HG03066 (cell line): ENCODE data around the gene PLA2G2C.
"Not testable (repeated sequence)": the region's sequence is repeated elsewhere in the genome, so short reads cannot be mapped to it uniquely, and the experiment has no call there.

ENCODE experiments used
- ATAC-seq: cut with Tn5 transposase; IDR thresholded peaks from one replicate; pipeline ENCODE4 v1.9.1; 2021; ENCODE audit warnings: low read depth; ENCODE audit not compliant: unreplicated experiment

The PLA2G2C gene, protein sequence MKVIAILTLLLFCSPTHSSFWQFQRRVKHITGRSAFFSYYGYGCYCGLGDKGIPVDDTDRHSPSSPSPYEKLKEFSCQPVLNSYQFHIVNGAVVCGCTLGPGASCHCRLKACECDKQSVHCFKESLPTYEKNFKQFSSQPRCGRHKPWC

GRCh38 chr1:20185834-20186782, at the start of gene PLA2G2C, which contains the start of gene UBXN10:
Gene PLA2G2C, minus strand, starts transcription at chr1:20186518. Its CDS starts 9,155 bp downstream, at chr1:20177363.
Gene UBXN10, plus strand, starts transcription at chr1:20186096. Its CDS starts 4,466 bp downstream, at chr1:20190562.
- no peak for ATAC-seq

GRCh38 chr1:20234788-20235535, 48.6 kb upstream of the PLA2G2C start:
- ATAC-seq = no peak

DNA sequence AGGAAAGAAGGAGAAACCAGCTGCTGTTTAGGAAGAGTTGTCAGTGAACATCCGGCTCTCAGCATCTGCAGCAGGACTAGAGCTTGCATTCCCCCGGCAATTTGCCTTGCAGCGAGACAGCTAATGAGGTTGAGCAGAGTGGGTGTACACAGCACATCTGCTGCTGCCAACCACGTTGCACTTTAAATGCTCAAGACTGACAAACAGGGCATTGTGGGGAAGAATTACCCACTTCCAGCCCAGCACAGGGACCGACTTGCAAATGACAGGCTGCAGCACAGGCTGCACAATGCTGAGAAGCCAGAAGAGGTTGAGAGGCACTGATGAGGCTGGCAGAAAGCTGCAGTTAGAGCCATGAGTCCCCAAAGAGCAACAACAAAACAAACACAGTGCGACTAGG, 47.5 kb upstream of the PLA2G2C start:
- no peak for ATAC-seq

DNA sequence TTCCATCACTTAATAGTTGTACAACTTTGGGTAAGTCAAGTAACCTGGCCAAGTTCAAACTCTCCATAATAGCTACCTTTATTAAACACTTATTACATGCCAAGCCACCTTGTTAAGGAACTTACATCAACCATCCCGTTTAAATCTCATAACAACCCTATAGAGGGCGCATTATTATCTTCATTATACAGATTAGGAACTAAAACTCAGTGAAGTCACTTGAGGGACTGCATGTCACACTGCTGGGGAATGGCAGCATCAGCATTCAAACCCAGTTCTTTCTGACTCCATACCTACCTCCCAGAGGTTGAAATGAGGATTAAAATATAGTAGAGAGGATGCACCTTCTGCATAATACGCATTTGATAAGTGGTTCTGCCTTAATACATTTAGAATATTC, 47.1 kb upstream of the PLA2G2C start:
- no peak for ATAC-seq

DNA sequence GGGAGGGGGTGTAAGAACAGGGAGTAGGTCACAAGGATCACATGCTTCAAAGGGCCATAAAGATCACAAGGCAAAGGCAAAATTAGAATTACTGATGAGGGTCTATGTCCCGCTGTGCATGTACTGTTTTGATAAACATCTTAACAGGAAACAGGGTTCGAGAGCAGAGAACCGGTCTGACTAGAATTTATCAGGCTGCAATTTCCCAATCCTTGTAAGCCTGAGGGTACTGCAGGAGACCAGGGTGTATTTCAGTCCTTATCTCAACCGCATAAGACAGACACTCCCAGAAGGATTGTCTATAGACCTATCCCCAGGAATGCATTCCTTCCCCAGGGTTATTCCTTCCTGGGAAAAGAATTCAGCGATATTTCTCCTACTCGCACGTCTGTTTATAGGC, 46.2 kb upstream of the PLA2G2C start:
- not testable (repeated sequence) for ATAC-seq

DNA sequence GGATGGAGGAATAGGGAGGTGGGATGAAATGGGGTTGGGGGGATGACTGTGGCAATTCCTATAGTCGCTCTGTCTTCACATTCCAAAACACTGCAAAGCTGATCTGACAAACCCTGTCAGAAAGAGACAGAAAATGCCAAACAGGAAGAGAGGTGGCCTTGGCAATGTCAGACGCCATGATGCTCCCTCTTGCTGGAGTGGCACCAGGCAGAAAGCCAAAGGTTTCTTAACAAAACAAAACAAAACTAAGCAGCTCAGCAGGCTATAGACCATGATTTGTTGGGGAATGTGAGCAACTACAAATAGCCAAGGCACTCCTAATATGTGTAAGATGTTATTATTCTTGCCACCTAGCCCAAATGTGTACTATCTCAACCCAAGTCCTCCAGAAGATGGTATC, 42.9 kb upstream of the PLA2G2C start:
- ATAC-seq = no peak

DNA sequence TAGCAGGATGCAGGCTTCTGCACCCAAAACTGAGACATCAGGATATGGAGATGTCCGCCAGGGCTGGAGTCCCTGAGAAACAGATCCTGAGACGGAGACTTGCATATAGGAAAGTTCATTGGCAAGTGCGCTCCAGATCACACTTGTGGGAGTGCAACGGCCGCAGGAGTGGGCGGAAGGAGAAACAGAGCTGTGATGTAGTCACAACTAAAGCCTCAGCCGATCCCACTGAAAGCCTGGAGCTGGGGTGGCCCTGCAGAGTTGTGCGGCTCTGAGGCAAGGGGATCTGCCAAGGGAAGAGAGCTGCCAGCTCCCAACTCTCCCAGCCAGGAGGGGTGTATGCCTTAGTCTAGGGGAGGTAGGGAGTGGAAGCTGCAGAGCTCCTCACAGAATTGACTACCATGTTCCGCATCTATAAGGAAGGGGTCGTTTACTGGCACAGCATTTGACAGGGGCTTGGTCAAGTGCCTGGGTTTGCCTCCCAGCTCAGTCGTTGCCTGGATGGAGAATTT, 42.1 kb upstream of the PLA2G2C start:
- no peak for ATAC-seq

DNA sequence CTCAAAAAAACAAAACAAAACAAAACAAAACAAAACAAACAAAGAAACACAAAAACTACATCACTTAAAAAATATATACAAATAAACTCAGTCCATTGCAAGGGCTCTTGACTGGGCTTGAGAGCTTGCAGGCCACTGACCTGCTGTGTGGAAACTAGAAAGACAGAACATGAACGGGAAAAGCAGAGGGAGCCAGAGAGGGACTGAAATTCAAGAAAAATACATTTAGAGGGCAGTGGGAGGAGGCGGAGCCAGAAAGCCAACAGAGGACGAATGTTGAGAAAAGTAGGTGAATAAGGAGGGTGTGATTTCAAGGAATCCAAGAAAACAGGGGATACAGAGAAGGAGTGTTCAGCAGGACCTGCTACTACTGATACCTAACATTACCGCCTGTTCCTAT, 41.4 kb upstream of the PLA2G2C start:
- ATAC-seq = no peak

DNA sequence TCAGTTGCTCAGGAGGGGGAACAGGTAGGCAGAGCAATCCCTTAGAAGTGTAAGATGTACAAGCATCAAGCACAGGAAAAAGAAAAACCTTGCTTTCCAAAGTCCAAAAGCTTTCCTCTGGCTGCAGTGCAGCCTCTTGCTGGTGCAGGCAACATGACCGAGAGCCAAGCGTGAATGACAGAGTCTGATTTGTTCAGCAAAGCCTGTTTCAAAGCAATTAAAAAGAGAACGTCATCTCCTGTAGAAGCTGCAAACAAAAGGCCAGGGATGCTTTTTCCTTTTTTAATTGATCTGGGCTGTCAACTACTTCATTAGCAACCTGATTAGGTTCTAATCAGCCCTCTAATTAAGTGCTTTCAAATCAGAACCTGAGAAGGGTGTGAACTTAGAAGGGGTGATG, 38.2 kb upstream of the PLA2G2C start:
- ATAC-seq = no peak

GRCh38 chr1:20223551-20224419, 37.5 kb upstream of the PLA2G2C start:
- no peak for ATAC-seq

DNA sequence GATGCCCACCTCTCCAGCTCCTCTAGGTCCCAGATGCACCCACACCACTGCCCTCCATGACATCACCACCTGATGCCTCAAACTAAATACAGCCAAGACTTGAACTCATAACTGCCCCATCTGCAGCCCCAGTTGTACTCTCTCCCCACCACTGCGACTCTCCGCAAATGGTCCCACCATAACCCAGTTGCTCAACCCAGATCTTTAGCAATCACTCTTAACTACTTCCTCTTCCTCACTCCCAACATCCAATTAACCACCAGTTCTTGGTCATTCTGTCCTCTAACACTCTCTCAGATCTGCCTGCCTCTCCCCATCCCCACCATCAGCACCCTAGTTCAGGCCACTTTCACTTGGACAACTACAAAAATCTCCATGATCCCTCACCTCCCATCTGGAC, 36.8 kb upstream of the PLA2G2C start:
- ATAC-seq = no peak

DNA sequence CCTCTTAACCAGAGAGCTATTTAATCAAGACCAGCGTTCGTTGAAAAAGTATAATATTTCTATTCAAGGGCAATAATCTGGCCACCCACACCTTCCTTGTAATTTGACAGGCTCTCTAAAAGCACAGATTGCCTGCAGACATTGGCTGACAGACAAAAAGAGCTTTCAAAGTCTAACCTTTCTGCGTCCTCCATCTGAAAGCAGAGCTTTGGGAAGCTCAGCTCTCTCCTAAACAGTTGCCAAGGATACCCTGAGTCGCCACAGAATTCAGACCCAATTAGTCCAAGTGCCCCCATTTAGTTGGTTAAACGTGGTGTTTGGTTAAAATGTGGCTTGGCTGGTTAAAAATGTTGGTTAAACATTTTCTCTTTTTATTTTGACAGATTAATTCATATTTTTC, 33.7 kb upstream of the PLA2G2C start:
- no peak for ATAC-seq

GRCh38 chr1:20219053-20219452, 32.7 kb upstream of the PLA2G2C start:
- not testable (repeated sequence) for ATAC-seq

DNA sequence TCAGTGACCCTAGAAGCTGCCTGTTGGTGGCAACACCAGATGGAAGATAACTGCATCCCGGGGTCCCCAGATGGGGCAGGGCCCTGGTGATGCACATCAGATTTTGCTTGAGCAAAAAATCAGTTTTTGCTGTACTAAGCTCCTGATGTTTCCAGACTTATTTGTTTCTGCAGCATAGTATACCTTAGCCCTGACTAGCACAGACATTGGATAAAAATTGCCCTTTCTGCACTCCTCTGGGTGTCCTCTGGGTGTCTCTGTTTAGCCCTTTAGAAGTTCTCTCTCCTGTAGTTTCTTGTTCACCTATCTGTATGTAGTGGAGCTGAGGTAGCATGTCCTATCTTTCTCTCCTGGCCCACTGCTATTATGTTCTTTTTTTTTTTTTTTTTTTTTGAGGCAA, 30.3 kb upstream of the PLA2G2C start:
- ATAC-seq = peak; percentile 54

GRCh38 chr1:20215716-20216115, 29.4 kb upstream of the PLA2G2C start:
- ATAC-seq = no peak

- ATAC-seq = peak; percentile 50
These were observed 26.5 kb upstream of the PLA2G2C start for GRCh38 chr1:20212685-20213331.

- ATAC-seq = no peak
These were observed 25.9 kb upstream of the PLA2G2C start for GRCh38 chr1:20212085-20212684.

DNA sequence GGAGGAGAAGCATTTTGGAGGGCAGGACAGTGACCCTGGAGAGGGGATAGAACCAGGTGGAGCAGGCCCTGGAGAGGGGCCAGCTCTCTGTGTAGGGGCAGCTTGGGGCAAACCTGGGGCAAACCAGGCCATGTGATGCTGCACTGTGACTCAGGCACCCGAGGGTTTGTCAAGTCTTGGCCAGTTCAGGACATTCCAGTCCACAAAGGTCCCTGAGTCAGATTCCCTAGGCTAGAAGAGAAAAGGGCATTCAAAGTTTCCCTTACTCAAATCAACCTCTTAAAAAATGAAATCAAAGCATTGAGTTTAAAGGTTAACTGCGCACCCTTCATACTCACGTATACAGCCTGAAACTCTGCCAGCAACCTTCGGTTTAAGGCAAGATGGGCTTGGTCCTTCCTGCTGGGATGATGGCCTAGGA, 25.2 kb upstream of the PLA2G2C start:
- no peak for ATAC-seq
